ENCODE results near the gene CD6. TPM values are rescaled to one million over a fixed set of nuclear protein-coding genes. Genes with fewer than 3 reads are reported as not detected.

Gene CD6
- total RNA-seq, 1 donor from 2014 or later = 0.62 TPM

DNA sequence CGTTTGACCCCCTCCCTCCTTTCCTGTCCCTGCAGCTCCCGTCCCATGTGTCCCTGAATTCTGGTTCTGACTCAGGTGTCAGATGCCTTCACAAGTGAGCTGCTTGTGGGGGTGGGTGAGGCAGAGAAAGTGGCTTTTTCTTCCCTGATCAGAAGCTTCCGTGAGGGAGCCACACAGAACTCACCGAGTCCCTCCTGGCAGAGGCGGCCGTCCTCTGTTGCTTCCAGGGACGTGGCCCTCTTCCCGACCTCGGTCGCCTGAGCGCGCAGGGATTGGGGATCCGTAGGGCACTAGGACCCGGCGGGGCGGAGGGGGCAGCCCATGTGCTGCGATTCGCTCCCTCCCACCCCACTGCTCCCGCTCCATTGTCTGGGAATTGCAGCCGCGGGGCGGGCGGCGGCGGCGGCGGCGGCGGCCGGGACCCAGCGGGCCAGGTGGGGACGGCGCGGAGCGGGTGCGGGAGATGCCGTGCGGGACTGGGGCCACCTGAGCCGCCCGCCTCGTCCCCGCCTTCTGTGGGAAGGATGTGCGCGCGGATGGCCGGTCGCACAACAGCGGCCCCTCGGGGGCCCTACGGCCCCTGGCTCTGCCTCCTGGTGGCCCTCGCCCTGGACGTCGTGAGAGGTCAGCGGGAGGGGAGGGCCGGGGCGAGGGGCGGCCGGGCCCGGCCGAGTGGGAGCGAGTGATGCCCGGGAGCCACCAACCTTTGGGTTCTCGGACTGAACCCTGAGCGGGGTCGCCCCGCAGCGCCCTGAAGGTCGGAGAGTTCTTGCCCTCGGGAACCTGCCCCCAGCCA, 47.2 kb upstream of the CD6 start, which contains the start of gene TMEM132A:
Gene TMEM132A (plus strand): TSS at position 351 of the 796 bp plus-strand sequence. CDS start 174 bp downstream, at position 525.
- Mint-ChIP-seq H3K36me3 (ENCODE audit: insufficient read depth) (peaks cover 15% of the 10 kb centered on the region), H3K9me3 (ENCODE audit: low read depth) (no peaks in the 10 kb centered on the region), H3K4me3 (ENCODE audit: low read depth) (peak within 1 kb of the TSS; percentile 90), H3K27me3 (no peaks in the 10 kb centered on the region), H3K27ac (peak within 1 kb of the TSS; percentile 62), H3K4me1 (ENCODE audit: low read depth) (peaks cover 13% of the 10 kb centered on the region)
- DNase-seq (ENCODE audit: low spot score, unreplicated experiment) = peak; percentile 48
- TF ChIP-seq, protein P1, sequence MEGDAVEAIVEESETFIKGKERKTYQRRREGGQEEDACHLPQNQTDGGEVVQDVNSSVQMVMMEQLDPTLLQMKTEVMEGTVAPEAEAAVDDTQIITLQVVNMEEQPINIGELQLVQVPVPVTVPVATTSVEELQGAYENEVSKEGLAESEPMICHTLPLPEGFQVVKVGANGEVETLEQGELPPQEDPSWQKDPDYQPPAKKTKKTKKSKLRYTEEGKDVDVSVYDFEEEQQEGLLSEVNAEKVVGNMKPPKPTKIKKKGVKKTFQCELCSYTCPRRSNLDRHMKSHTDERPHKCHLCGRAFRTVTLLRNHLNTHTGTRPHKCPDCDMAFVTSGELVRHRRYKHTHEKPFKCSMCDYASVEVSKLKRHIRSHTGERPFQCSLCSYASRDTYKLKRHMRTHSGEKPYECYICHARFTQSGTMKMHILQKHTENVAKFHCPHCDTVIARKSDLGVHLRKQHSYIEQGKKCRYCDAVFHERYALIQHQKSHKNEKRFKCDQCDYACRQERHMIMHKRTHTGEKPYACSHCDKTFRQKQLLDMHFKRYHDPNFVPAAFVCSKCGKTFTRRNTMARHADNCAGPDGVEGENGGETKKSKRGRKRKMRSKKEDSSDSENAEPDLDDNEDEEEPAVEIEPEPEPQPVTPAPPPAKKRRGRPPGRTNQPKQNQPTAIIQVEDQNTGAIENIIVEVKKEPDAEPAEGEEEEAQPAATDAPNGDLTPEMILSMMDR (IDR thresholded peaks at IDR 0.05; ENCODE audit: unreplicated experiment) = no peak

DNA sequence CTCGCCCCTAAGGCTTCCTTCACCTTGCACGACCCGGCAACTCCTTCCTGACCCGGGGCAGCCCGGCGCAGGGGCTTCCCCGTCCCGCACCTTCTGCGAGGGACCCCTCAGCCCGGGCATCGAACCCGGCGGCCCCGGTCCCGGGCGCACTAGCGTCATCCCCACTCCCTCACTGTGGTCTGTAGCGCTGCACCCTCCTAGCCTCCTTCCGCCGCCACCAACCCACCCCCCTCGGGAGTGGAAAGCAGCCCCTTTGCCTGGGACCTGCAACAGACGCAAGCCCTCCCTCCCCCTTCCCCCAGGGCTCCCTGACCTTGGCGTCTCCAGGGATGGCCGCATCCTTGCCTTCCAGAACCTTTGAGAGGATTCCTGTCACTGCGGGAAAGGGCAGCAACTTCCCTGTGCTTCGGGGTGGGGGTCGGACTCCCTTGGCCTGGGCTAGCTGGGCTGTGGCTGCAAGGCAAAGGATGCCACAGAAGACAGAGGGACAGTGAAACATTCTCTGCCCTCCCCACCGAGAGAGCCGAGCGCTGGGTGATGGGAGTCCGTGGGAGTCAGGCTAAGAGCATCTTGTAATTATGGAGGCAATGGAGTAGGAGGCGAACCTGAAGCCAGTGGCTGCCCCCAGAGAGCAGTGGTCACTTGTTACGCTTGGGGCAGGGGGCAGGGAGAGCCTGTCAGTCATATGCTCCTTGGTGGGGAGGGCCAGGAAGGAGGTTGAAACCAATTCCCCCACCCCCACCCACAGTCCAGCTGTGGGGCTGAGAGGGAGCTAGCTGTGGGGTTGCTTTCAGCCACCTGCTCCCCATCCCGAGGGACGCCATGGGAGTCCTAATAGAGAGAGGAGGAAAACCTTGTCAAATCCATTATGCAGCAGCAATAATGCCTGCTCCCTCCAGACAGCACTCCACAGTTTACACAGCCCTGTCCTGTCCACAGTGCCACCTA, 46.3 kb upstream of the CD6 start:
- peaks cover 20% of the 10 kb centered on the region for H3K36me3 Mint-ChIP-seq (ENCODE audit: insufficient read depth)

DNA sequence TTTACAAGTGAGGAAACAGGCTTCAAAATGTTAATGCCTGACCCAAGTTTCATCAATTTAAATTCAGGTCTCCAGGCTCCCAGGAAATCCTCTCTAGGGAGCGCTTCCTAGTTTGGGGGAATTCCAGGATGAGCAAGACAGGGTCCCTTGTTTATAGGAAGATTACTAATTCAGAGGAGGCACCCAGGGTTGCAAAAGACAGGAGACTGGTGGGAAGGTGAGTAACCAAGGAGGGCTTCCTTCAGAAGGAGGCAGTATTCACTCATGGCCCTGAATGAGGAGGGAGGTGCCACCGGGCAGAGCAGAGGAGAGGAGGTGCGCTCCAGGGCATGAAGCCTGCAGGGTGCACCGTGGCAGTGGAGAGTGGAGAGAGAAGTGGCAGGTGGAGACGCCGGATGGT, 45.6 kb upstream of the CD6 start:
- H3K4me3 Mint-ChIP-seq (ENCODE audit: low read depth) = peak overlapping the region; percentile 90
- TF ChIP-seq, protein P1 (IDR thresholded peaks at IDR 0.05; ENCODE audit: unreplicated experiment) = no peak
- no peak for DNase-seq (ENCODE audit: low spot score, unreplicated experiment)
- H3K4me1 Mint-ChIP-seq (ENCODE audit: low read depth) = peaks cover 13% of the 10 kb centered on the region
- H3K27me3 Mint-ChIP-seq = no peaks in the 10 kb centered on the region
- H3K9me3 Mint-ChIP-seq (ENCODE audit: low read depth) = no peaks in the 10 kb centered on the region
- peaks cover 16% of the 10 kb centered on the region for H3K36me3 Mint-ChIP-seq (ENCODE audit: insufficient read depth)
- H3K27ac Mint-ChIP-seq = no peak overlapping the region

More for the DNA sequence above, 46.3 kb upstream of the CD6 start:
- Mint-ChIP-seq H3K9me3 (ENCODE audit: low read depth) (no peaks in the 10 kb centered on the region), H3K4me3 (ENCODE audit: low read depth) (peak overlapping the region; percentile 90), H3K27ac (peak overlapping the region; percentile 62), H3K4me1 (ENCODE audit: low read depth) (peaks cover 13% of the 10 kb centered on the region), H3K27me3 (no peaks in the 10 kb centered on the region)
- TF ChIP-seq, protein P1 (IDR thresholded peaks at IDR 0.05; ENCODE audit: unreplicated experiment) = no peak
- no peak for DNase-seq (ENCODE audit: low spot score, unreplicated experiment)

- Mint-ChIP-seq H3K36me3 (ENCODE audit: insufficient read depth) (peaks cover 15% of the 10 kb centered on the region), H3K4me3 (ENCODE audit: low read depth) (no peak overlapping the region), H3K27me3 (no peaks in the 10 kb centered on the region), H3K4me1 (ENCODE audit: low read depth) (peaks cover 13% of the 10 kb centered on the region), H3K9me3 (ENCODE audit: low read depth) (no peaks in the 10 kb centered on the region), H3K27ac (no peak overlapping the region)
- TF ChIP-seq, protein P1 (IDR thresholded peaks at IDR 0.05; ENCODE audit: unreplicated experiment) = no peak
- no peak for DNase-seq (ENCODE audit: low spot score, unreplicated experiment)
Measured at GRCh38 chr11:60926500-60926899, 45.0 kb upstream of the CD6 start.

- Mint-ChIP-seq H3K9me3 (ENCODE audit: low read depth) (no peaks in the 10 kb centered on the region), H3K27ac (no peak overlapping the region), H3K36me3 (ENCODE audit: insufficient read depth) (peaks cover 15% of the 10 kb centered on the region), H3K27me3 (no peaks in the 10 kb centered on the region), H3K4me1 (ENCODE audit: low read depth) (peaks cover 13% of the 10 kb centered on the region), H3K4me3 (ENCODE audit: low read depth) (no peak overlapping the region)
- TF ChIP-seq, protein P1 (IDR thresholded peaks at IDR 0.05; ENCODE audit: unreplicated experiment) = no peak
- no peak for DNase-seq (ENCODE audit: low spot score, unreplicated experiment)
Measured at GRCh38 chr11:60927061-60927592, 44.4 kb upstream of the CD6 start.

Data from progenitor cell of endocrine pancreas (in vitro differentiated cells).